SU-DHL-6 (cell line): Measurements from ENCODE around the gene C2orf72.

ENCODE experiments used
- EZH2phosphoT487 ChIP-seq: fragments of 200-600 bp; sonication (generic), shearing (Covaris generic); conservative IDR thresholded peaks from 2 replicates; pipeline ENCODE4 v1.6.1; 2018; ENCODE audit warnings: mild to moderate bottlenecking, antibody characterized with exemption, low read length, moderate library complexity, mixed read lengths
- TF ChIP-seq, protein P1 (sequence below): fragments of 200-600 bp; sonication (generic); IDR thresholded peaks from one replicate; pipeline ENCODE4 v1.5.1; 2017; ENCODE audit warnings: antibody characterized with exemption, mild to moderate bottlenecking, low read length, moderate library complexity; ENCODE audit not compliant: insufficient read depth, poor library complexity, severe bottlenecking

DNA sequence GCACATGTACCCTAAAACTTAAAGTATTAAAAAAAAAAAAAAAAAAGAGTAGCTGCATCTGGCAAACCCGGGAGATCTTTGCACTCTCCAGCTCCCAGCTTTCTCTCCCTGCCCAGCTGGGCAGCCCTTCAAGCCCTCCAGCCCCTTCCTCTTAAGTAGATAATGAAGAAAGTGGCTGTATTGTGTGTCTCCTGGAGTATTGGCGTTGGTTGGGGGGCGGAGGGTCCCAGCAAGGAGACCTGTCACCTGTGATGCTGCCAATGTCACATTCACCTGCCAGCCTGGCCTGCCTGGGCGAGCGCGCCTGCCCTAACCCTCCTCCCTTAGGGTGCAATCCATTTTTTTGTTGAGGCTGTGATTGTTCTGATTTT, 2.0 kb downstream of the C2orf72 start:
- TF ChIP-seq, protein P1, sequence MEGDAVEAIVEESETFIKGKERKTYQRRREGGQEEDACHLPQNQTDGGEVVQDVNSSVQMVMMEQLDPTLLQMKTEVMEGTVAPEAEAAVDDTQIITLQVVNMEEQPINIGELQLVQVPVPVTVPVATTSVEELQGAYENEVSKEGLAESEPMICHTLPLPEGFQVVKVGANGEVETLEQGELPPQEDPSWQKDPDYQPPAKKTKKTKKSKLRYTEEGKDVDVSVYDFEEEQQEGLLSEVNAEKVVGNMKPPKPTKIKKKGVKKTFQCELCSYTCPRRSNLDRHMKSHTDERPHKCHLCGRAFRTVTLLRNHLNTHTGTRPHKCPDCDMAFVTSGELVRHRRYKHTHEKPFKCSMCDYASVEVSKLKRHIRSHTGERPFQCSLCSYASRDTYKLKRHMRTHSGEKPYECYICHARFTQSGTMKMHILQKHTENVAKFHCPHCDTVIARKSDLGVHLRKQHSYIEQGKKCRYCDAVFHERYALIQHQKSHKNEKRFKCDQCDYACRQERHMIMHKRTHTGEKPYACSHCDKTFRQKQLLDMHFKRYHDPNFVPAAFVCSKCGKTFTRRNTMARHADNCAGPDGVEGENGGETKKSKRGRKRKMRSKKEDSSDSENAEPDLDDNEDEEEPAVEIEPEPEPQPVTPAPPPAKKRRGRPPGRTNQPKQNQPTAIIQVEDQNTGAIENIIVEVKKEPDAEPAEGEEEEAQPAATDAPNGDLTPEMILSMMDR, result no peak
- TF ChIP-seq EZH2phosphoT487, result no peak
